Measurements from ENCODE around the gene CHD5. TPM values are rescaled to one million over a fixed set of nuclear protein-coding genes. Genes with fewer than 3 reads are reported as not detected.

The CHD5 gene
- total and polyA plus RNA-seq, 2 experiments from 2014 or later, result 0.11 to 0.24 TPM

- no peak overlapping the region for H3K4me3 ChIP-seq
- H3K27ac ChIP-seq, result no peak overlapping the region
- DNase-seq (ENCODE audit: low read depth in 1 of 2, low spot score in 1 of 2), result no peak
- H3K27me3 ChIP-seq, result peaks cover 5% of the 10 kb centered on the region
- no peaks in the 10 kb centered on the region for H3K36me3 ChIP-seq
- no peaks in the 10 kb centered on the region for H3K4me1 ChIP-seq (ENCODE audit: low read depth)
- no peaks in the 10 kb centered on the region for H3K9me3 ChIP-seq (ENCODE audit: low read depth)
- TF ChIP-seq CTCF (IDR thresholded peaks at IDR 0.05; ENCODE audit: low read depth, low read length), result no peak
These were observed 55.8 kb downstream of the CHD5 start for GRCh38 chr1:6124341-6124740.

DNA sequence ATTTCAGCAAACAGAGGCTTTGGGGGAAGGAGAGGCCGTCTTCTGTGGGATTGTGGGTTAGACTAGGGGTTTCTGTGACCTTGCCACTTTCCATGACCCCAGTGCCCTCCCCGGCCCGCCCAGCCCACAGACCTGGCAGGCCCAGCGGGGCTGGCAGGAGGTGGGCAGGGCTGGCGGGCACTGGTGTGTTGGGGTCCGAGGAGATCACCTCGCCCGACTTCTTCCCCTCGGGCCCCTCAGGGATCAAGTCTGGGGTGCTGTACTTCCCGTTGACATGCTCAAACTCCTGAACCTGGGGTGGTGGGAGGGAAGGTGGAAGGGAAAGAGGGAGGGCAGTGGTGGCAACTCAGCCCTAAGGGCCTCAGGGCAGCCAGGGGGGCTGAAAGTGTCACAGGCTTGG, 56.3 kb downstream of the CHD5 start:
- Histone ChIP-seq H3K27ac (no peak overlapping the region), H3K4me3 (no peak overlapping the region), H3K9me3 (ENCODE audit: low read depth) (no peaks in the 10 kb centered on the region), H3K36me3 (no peaks in the 10 kb centered on the region), H3K4me1 (ENCODE audit: low read depth) (no peaks in the 10 kb centered on the region), H3K27me3 (peaks cover under 1% of the 10 kb centered on the region)
- DNase-seq (ENCODE audit: low read depth in 1 of 2, low spot score in 1 of 2), result no peak
- TF ChIP-seq CTCF (IDR thresholded peaks at IDR 0.05; ENCODE audit: low read depth, low read length), result no peak

DNA sequence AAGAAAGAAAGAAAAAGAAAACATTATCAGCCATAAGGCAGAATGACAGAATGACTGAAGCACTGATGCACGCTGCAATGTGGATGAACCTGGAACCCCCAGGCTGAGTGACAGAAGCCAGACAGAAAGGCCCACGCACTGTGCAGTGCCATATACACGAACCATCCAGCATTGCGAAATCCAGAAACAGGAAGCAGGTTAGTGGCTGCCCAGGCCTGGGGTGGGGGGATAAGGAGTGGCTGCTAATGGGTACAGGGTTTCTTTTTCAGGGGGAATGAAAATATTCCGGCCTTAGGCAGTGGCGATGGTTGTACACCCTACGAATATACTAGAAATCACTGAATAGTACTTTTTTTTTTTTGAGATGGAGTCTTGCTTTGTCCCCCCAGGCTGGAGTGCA, 57.0 kb downstream of the CHD5 start:
- Histone ChIP-seq H3K27me3 (no peaks in the 10 kb centered on the region), H3K9me3 (ENCODE audit: low read depth) (no peaks in the 10 kb centered on the region), H3K36me3 (no peaks in the 10 kb centered on the region), H3K4me3 (no peak overlapping the region), H3K27ac (no peak overlapping the region), H3K4me1 (ENCODE audit: low read depth) (no peaks in the 10 kb centered on the region)
- DNase-seq (ENCODE audit: low read depth in 1 of 2, low spot score in 1 of 2), result no peak
- no peak for TF ChIP-seq CTCF (IDR thresholded peaks at IDR 0.05; ENCODE audit: low read depth, low read length)

DNA sequence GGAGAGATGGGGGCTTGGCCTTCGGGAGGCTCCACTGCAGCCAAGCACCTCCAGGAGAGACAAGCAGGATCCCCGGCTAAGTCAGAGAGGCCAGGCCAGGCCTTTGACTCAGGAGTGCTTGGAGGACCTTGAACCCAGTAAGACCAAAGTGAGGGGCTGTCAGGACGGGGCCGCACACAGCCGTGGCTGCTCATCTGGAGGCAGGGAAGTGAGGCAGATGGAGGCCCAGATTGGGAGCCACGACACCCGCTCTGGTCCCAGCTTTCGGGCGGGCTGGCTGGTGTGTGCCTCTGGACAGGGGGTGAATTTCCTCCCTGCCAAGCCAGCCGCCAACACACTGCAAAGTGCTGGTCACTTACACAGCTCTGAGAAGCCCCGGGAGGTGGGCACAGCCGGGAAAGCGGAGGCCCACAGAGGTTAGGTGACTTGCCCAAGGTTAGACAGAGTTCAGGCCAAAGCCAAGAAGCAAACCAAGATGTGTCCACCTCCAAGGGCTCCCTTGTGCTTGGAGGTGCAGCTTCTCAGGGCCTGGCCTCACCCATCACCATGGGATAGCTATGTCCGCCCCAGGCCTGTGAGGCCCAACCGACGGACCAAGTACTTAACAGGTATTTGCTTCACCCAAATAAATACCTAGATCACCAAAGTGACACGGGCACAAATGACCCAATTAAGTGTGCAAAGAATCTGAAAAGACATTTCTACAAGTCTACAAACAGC, 58.3 kb downstream of the CHD5 start:
- H3K36me3 ChIP-seq, result no peaks in the 10 kb centered on the region
- no peaks in the 10 kb centered on the region for H3K4me1 ChIP-seq (ENCODE audit: low read depth)
- H3K27me3 ChIP-seq, result no peaks in the 10 kb centered on the region
- H3K4me3 ChIP-seq, result no peak overlapping the region
- TF ChIP-seq CTCF (IDR thresholded peaks at IDR 0.05; ENCODE audit: low read depth, low read length), result no peak
- H3K9me3 ChIP-seq (ENCODE audit: low read depth), result no peaks in the 10 kb centered on the region
- no peak for DNase-seq (ENCODE audit: low read depth in 1 of 2, low spot score in 1 of 2)
- no peak overlapping the region for H3K27ac ChIP-seq

GRCh38 chr1:6121021-6121421, 59.1 kb downstream of the CHD5 start:
- no peak overlapping the region for H3K27ac ChIP-seq
- no peak overlapping the region for H3K4me3 ChIP-seq
- H3K4me1 ChIP-seq (ENCODE audit: low read depth), result no peaks in the 10 kb centered on the region
- no peak for TF ChIP-seq CTCF (IDR thresholded peaks at IDR 0.05; ENCODE audit: low read depth, low read length)
- H3K27me3 ChIP-seq, result no peaks in the 10 kb centered on the region
- no peaks in the 10 kb centered on the region for H3K9me3 ChIP-seq (ENCODE audit: low read depth)
- no peak for DNase-seq (ENCODE audit: low read depth in 1 of 2, low spot score in 1 of 2)
- no peaks in the 10 kb centered on the region for H3K36me3 ChIP-seq

Data from cardiac muscle cell (in vitro differentiated cells and primary cell).